Inferior parietal cortex (tissue), 1 donor: ENCODE data around the gene LAMB1.
"Not testable (repeated sequence)": the region's sequence is repeated elsewhere in the genome, so short reads cannot be mapped to it uniquely, and the experiment has no call there.

Experiments
- DNase-seq: peaks from one replicate; pipeline ENCODE4 v3.0.0-alpha.2; 2016; ENCODE audit errors: extremely low spot score

LAMB1 gene

DNA sequence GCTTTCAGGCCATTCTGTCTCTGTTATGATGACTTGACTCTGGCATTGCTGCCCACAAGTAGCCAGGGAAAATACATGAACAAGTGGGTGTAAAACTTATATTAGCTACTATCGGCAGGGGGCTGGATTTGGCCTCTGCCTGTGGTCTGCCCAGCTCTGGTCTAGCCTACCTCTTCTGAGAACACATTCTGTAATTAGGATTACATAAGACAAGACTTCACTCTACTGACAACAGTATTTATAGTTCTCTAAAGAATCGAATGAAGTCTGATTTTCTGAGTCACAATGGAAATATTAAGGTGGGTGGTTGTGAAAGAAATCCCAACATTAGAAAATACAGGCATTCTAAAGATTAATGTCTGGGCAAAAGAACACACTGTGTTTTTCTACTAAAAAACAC is 56.5 kb downstream of the LAMB1 start:
- DNase-seq, result no peak

DNA sequence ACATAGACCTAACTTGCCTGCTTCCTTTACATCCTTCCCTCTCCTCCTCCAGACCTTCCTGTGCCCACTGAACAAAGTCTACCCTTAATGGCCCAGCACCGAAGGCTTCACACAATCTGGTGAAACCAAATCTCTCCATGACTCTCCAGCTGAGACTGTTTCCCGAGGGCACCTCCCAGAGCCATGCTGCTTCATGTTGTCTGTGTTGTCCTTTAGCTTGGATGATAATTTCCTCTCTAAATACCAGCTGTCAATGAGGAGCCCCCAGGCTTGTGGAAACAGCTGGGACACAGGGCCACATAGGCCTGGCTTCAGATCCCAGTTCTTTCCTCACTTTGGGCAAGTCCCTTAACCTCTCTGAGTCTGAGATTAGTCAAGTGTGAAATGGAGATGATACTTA is 57.6 kb downstream of the LAMB1 start:
- DNase-seq, result no peak

DNA sequence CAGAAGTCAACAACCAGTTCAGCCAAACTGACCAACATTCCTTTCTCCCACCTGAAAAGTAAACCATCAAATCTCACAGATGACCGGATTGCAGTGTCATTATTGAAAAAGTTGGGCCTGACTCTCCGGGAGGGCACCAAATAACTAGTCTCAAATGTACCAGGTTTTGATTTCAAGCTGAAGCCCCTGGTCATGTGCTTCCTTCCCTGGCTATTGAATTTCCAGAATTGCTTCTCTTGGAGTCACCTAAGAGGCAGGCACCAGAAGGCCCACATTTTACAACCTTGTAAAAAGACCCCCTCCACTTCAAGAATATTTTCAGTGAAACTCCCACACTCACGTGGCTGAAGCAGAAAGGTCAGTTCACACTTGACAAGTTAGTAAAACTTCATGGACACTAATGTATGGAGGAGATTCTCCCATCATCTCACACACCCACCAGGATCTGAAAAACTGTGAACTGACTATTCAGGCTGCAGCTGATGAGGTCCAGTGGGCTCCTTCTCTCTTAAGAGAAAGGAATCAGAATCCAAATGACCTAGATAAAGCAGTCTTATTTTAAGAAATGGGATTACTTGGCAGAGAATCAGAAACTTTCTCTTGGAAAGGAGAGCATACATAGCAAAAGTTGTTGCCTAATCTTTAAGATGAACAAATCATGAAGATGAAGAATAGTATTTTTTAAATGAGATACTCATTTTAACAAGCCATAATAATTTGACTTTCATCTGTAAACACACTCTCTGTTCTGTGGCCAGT is 58.4 kb downstream of the LAMB1 start:
- DNase-seq, result no peak

DNA sequence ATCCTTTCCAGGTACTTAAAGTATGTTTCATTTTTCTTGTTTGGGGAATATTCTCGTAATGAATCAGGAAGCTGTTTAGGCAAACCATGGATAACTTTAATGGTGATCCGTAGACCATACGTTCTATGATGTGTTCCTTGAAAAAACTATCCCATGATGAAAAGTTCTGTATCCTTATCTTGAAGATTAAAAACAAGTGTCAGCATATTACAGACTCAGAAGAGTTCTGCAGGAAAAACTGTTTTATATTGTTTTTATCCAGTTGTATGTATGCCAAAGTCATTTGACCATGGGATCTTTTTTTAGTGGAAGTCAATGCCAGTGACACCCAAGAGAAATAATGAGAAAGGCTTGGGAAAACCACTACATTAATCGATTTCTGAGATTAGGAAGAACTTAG is 59.9 kb downstream of the LAMB1 start:
- no peak for DNase-seq

DNA sequence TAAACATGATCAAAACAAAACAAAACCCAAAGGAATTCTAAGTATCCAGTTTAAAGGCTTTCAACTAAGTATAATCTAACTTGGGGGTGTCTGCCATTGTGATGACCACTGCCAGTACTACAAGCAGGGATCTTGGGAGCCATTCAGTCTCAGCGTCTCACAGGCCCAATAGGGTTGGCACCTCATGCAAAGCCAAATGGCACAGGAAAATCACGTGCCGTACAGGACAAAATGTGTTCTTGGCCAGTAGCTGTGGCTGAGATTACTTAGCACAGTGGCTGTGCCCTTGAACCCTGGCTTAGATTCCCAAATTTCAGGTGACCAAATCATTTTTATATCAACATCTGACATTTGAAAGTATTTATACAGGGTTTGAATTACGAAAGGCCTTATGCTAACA is 62.0 kb downstream of the LAMB1 start:
- DNase-seq, result no peak

DNA sequence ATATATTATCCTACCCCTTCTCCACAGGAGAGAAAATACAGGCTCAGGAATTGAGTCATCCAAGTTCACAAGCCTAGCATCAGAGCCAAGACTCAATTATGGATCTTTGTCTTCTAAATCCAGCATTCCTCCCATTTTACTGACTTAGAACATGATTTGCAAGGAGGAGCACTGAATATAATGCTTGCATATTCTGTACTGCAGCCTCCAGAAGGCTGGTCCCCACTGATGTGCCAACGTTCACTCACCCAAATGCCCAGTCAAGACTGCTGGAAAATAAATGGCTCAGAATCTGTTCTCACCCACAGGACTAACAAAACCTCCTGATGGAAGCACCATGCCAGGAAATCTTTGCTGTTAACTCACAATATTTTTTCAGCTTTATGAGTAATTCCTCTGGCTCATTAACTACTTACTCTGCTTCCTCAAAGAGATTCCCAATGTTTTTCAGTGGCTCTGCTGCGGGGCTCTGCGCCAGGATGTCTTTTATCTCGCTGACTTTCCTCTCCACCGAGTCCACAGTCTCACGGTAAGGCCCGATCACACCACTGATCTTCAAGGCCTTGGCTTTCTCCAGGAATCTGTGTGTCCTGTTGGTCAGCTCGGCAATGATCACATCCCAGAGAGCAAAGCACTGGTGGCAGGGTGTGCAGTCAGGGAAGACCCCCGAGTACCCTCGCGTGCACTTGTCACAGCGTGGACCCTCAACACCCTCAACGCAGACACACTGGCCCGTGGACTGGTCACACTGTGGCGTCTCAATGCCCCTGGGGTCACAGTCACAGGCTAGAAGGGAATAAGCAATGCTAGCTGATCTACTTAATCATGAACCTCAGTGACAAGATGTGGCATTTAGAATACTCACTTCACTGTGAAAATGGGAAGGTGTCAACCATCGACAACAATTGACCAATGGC is 63.1 kb downstream of the LAMB1 start:
- DNase-seq, result peak; percentile 47

DNA sequence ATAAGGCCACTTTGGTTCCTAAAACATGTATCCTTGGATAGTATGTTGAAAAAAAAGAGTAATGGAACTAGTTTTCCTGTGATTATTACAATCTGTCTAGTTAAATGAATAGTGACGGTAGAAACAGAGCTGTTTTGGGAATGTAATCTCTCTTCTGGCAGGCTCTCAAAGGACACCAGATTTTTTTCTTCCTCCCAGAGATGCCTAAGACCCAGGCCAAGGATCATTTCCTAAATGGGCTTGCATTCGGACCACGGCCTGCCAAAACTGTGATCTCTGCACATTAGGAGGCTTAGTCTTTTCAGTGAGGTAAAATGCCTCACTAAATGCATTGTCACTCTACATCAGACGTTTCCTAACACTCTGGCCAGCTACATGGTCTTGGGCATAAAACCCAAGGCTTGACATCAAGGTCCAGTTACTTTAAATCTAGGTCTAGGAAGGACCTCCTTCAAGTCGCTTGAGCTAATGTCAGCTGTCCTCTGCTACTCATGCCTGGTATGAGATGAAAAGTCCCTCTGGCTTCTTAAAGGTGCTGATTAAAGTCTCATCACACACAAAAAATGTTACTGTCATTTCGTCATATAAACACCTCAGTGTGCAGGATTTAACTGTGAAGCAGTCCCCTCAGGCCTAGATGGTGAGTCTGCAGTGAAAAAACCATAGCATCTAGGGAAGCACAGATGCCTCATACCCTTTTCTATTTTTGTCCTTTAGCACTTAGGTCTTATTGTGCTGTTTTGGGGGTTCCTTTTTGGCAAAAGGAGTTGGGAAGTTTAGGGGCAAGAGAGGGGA is 64.3 kb downstream of the LAMB1 start:
- DNase-seq, result no peak

DNA sequence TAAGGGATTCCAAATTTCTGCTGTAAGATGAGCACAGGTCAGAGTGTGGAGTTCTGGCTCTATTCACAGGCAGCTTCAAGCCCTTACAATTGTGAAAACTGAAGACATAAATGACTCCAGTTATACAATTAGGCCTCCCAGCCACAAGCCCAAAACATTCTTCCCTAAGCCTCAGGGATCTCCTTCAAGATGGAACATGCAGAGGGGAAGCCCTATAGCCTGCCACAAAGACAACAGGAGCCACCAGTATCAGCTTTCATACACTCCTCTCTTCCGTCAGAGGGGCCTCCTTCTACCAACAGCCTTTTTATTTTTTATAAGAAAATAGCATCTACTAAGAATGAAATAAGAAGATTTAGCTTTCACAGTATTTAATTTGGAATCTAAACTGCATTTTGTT is 65.4 kb downstream of the LAMB1 start:
- DNase-seq, result no peak

DNA sequence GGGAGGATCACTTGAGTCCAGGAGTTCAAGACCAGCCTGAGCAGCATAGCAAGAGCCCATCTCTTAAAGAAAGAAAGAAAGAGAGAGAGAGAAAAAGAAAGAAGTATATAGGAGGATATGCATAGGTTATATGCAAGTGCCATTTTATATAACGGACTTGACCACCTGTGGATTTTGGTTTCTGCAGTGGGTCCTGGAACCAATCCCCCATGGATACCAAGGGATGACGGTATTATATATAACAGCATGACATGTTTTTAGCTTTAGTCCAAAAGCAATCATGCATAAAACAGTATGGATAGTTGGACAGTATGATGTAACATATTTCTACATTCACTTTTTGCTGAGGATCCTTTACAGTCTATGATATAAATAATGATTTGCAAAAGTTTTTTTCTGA is 66.6 kb downstream of the LAMB1 start:
- no peak for DNase-seq

DNA sequence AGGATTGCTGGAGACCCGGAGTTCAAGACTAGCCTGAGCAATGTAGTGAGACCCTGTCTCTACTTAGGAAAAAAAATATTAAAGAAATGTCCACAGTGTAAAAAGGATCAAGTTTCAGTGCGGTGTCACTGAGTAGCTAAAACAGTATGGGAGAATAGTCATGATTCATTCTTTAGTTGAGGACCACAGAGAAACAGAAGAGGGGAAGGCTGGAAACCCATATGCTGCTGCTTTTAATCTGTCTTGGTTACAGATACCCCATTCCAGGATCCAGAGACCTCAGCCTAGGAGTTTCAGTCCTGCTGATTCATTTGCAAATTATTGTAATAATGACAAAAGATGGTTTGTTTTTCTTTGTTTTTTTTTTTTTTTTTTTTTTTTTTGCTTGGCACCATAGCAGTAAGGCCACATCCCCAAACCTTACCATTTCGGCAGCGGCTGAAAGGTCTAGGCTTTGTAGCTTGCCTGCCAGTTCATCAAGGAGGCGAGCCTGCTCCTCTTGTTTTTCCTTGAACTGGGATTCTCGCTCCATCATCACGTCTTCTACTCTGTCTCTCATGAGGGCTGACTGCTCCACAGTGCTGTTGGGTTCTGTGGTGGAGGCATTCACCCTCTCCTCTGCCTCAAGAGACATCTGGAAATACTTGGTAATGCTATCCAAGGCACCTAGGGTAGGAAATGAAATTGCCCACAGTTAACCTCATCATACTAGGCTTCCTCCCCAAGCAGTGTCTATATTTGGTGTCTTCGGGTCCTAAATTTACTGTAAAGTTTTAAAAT is 67.8 kb downstream of the LAMB1 start:
- no peak for DNase-seq

DNA sequence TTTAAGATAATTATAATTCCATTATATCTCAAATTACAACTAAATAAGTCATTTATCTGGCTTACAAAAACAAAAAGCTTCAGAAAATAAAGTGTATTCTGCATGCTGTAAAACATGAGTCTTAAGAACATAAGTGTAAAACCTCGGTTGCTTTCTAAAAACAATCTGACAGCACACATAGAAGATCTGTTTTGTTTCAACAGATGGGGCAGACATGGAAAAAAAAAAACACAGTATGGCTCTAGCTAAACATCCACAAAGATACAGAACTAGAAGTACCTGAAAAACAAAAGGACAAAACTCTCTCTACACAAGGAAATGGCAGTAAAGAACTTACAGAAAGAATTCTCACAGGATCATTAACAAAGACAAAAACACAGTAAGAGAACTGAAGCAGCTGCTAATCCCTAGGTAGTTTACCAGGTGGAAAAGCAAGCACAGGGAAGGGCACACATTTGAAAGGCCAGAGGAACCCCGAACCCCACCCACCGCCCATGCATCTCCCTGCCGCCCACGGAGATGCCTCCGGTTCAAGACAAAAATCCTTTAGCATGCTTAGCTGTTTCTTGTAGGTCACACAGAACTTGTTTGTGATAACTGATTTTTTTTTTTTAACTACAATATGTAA is 69.5 kb downstream of the LAMB1 start:
- no peak for DNase-seq

DNA sequence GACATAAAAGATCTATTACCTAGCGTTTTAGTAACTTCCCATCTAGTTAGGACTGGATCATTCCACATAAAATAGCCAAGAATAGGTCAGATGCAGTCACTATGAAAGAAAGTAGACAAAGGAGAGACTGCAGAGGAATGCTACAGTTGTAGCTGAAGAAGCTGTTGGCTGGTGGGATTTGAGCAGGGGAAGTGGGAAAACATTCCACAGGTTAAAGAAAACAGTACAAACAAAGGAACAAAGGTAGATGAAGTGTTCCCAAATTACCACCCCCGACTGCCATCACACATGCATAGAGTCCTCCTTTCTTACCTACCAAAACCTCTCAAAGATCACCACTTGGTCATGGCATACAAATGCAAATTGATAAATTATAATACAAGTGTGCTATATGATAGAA is 70.2 kb downstream of the LAMB1 start:
- no peak for DNase-seq

DNA sequence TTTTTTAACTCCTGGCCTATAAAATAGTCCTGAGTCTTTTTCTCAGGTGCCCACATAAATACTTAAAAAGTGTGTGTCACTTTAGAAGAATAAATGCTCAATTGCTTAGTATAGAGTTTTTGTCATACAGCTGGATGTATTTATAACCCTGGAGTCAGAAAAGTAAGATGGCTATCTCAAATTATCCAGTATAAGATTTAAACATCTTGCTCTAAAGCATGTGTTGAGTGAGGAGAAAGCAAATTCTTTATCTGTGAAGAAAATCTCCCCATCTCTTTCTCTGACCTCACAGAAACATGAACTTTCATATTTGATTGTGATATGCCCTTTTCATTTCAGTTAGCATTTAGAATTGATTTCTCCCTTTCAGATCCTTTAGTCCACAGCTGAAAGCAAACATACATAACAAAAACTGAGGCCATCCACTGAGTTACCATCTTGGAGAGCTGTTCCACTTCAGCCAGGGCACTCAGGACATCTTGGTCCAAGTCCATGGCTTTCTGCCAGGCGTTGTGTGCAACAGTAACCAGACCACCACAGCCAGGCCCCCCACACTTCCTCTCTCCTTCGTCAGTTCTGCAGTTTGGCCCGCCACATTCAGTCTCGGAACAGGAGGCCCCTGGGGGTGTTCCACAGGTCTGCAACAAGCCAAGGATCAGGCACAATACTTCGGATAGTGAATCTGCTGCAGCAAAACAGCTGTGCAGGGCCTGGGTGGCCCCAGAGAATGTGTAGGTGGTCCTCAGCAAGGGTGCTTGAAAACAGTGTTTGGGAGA is 71.0 kb downstream of the LAMB1 start:
- no peak for DNase-seq

DNA sequence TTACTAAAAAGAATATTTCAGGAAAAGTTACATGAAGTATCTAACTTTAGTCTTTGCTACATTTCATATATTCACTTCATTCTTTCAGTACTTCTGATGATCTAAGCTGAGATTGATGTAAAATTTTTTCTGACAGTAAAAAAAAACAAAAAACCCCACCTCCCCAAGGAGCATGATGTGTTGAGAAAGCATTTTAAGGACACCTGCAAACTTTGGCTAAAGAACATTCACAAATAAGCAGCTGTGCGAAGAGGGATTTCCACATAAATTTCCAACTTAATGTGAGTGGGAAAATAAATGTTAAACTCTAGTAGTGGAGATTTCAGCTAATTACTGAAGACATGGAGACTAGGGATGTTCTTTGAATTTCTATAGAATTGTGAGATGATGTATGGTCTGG is 76.5 kb downstream of the LAMB1 start:
- no peak for DNase-seq

DNA sequence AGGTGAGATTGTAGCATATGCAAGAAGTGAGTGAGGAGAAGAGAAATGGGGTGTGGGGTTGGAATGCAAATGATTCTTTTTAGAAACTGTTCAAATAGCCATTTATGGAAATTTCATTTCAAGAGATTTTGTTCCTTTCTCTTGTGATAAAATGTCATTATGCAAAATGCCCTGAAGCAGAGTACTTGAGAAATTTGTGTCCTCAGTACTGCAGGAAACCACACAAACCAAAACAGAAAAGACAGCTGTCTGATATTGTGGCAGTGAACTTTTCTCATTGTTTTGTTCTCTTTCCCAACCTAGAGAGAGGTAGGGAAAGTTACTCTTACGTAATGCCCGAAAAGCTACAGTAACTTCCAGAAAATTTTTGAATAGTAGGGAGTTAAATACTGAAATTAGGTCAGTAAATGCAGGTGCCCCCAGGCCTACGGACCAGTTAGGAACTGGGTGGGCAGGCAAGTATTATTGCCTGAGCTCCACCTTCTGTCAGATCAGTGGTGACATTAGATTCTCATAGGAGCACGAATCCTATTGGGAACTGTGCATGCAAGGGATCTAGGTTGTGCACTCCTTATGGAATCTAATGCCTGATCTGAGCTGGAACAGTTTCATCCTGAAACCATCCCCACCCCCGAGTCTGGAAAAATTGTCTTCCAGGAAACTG is 78.0 kb downstream of the LAMB1 start:
- no peak for DNase-seq

DNA sequence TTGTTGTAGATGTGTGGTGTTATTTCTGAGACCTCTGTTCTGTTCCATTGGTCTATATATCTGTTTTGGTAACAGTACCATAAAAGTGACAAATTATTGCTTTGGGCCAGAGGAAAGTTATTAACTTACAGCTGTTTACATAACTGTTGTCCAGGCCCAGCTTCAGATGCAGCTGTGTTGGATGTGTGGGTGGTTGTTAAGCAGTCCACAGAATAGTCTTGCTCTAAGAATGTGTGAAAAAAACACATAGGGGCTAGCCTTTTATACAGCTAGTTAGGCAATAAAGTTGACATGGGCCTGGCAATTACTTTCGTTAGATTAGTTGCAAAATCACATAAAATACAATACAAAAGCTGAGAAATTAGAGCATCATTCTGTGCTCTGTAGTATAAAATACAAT is 80.1 kb downstream of the LAMB1 start:
- DNase-seq, result no peak

DNA sequence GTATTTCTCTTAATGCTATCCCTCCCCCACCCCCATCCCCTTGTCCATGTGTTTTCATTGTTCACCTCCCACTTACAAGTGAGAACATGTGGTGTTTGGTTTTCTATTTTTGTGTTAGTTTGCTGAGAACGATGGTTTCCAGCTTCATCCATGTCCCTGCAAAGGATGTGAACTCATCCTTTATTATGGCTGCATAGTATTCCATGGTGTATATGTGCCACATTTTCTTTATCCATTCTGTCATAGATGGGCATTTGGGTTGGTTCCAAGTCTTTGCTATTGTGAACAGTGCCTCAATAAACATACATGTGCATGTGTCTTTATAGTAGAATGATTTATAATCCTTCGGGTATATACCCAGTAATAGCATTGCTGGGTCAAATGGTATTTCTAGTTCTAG is 81.1 kb downstream of the LAMB1 start:
- DNase-seq, result not testable (repeated sequence)

DNA sequence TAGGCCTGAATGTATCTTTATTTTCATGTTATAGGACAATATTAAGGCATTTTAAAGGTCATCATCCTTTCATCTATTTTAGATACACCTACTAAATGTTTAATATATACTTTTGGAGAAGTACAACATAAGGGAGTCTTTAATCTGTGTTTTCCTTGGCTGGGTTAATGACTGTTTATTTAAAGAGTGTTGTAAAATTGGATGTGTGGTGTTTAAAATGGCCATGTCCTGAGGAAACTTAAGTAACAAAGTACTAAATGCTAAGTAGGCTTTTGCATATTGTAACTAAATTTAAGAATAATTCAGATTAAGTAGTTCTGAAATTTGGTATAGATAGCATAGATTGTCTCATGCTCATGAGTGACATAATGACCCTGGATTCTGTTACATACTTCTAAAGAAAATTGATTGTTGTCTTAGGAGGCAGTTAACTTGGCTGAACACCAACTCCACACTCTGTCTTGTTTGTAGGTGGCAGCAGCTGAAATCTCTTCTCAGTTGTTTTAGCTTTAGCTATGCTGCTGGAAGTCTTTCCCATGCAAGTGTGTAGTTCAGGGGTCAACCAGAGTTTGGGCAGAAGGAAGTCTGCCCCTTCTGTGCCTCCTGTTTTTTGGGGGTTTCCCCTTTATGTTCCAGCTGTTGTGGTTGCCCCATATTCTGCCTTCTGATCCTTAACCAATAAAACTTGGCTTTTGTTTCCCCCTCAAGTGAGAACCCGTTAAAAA is 82.8 kb downstream of the LAMB1 start:
- no peak for DNase-seq

DNA sequence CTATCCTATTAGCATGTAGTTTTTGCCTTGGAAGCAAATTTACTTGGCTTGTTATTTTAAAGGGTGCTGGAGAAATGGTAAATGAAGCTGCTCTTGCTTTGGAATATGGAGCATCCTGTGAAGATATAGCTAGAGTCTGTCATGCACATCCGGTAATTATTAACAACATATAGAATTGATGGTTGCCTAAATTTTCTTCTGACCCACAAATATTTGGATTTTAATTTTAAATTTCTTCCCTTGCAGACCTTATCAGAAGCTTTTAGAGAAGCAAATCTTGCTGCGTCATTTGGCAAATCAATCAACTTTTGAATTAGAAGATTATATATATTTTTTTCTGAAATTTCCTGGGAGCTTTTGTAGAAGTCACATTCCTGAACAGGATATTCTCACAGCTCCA is 84.0 kb downstream of the LAMB1 start:
- DNase-seq, result no peak
